ENCODE measurements around the gene FHL1. TPM values are rescaled to one million over a fixed set of nuclear protein-coding genes. Genes with fewer than 3 reads are reported as not detected.

The FHL1 gene
- total and polyA plus RNA-seq, 5 donors = 255 to 871 (median 335) TPM

DNA sequence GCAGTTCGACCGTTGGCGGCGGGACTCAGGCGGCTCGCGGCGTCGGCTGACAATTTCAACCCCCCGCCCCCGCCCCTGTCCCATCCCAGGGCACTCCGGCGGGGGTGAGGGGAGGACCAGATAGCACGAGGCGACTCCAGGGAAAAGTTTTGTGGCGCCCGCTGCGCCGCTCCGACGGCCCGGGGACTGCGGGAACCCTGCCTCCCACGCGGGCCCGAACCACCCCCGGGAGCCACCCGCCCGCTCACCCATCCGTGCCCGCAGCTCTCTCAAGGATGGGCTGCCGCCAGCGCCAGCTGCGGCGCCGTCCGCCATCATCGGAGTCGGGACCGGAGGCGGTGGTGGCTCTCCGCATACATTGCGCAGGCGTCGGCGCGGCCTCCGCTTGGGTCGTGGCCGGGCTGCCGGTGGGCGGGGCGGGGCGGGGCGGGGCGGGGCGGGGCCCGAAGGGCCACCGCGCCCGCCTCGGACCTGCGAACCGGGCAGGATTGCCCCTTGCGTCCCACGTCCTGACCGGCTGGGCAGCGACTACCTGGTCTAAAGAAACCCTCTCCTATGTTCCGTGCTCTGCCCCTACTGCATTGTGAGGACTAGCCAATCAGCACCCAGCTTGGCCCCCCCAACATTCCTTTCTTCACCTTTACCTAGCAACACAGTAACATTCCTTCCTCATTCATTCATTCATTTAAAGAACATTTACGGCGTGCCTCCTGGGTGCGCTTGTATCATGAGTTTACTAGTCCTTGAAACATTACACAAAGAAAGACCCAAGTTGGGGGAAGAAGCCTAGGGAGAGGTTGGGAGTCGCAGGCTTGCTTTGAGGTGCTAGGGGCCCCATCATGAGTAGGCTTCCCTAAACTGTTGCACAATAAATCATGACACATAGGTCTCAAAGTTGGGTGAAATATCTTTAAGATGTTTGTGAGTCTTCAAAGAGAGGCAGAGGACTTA lies 104.0 kb downstream of the FHL1 start, which contains the start of gene MAP7D3:
Gene MAP7D3 (minus strand): TSS at position 360 of the 951 bp plus-strand sequence. CDS start 42 bp downstream, at position 318.
- peak within 1 kb of the TSS; percentile 79 for H3K4me3 ChIP-seq (ENCODE audit: low read length)
- WGBS = 2% methylated on average over 62 of the region's 73 CpGs
- H3K4me1 ChIP-seq (ENCODE audit: control insufficient read depth, insufficient read depth, low read length) = no peaks in the 10 kb centered on the region
- intact Hi-C loops (cut with DNase I) = no loop called here
- peak within 1 kb of the TSS; percentile 82 for H3K27ac ChIP-seq (ENCODE audit: low read length)
- H3K9me3 ChIP-seq (ENCODE audit: control insufficient read depth, low read length) = no peaks in the 10 kb centered on the region
- H3K27me3 ChIP-seq (ENCODE audit: control insufficient read depth, insufficient read depth) = no peaks in the 10 kb centered on the region
- peak; percentile 76 to 90 (median 85) for DNase-seq
- peak; percentile 95 to 96 for ATAC-seq

DNA sequence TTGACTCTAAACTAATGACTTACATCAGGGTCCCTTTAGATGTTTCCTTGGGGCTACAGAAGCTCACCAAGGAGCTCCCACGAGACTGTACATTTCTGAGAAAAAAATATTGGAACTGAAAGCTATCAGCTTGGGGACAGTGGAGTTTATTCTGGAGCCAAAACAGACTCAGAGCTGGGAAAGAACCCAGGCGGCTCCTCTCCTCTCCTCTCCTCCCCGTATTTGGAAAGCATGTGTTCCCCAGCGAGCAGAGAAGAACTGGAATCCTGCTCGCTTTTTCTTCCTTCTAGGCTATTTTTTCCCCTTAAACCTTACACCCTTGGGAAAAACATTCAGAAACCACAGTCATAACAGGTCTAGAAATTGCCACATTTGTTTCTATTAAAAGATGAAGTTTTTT lies 108.2 kb downstream of the FHL1 start:
- Histone ChIP-seq H3K27ac (ENCODE audit: low read length) (no peak overlapping the region), H3K9me3 (ENCODE audit: control insufficient read depth, low read length) (no peaks in the 10 kb centered on the region), H3K4me1 (ENCODE audit: control insufficient read depth, insufficient read depth, low read length) (no peaks in the 10 kb centered on the region), H3K4me3 (ENCODE audit: low read length) (no peak overlapping the region), H3K27me3 (ENCODE audit: control insufficient read depth, insufficient read depth) (no peaks in the 10 kb centered on the region)
- WGBS = 47% methylated on average over 5 of the region's 5 CpGs
- ATAC-seq (peak in 1 of 2 donors; percentile 76), DNase-seq (peak in 1 of 3 donors; percentile 57)
- intact Hi-C loops (cut with DNase I) = no loop called here

DNA sequence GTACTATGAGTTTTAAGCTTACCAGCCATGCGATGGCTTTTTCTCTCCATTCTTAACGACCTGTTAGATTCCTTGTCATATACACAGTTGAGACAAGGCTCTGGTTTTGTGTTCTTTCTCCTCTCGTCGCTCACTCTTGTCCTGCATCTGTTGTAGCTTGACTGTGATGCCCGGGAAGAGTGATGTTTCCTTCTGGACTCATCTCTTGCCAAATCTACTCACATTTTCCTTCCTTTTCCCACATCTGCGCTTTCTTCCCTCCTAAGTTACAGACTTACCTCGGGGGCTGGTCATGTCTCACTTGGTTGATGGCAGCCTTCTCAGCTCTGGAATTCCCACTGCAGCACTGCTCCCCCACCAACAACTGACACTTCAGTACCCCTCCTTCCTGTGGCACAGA lies 108.7 kb downstream of the FHL1 start:
- no peak overlapping the region for H3K4me3 ChIP-seq (ENCODE audit: low read length)
- no peaks in the 10 kb centered on the region for H3K27me3 ChIP-seq (ENCODE audit: control insufficient read depth, insufficient read depth)
- peak in 1 of 2 donors; percentile 9 for ATAC-seq
- intact Hi-C loops (cut with DNase I) = no loop called here
- no peaks in the 10 kb centered on the region for H3K4me1 ChIP-seq (ENCODE audit: control insufficient read depth, insufficient read depth, low read length)
- no peak for DNase-seq
- H3K27ac ChIP-seq (ENCODE audit: low read length) = peak overlapping the region; percentile 52
- 28% methylated on average over 7 of the region's 7 CpGs for WGBS
- H3K9me3 ChIP-seq (ENCODE audit: control insufficient read depth, low read length) = no peaks in the 10 kb centered on the region

DNA sequence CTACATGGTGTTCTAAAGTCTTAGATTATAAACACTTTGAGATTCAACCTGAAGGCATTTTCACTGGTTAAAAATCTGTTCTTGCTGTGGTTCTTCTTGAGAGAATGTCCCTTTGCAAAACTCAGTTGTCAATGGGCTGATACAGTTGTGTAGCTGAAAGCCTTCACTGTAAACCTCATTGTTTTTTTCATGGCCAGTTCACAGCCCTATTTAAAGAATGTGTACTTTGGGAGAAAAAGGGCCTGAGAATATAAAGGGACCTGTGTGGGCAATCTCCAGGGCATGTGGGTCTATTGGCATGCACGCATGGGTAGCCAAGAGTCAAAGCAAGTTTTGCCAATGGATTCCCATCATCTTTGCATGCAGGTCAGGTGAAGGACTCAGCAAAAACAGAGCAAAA lies 111.6 kb downstream of the FHL1 start:
- Histone ChIP-seq H3K4me3 (ENCODE audit: low read length) (no peak overlapping the region), H3K27me3 (ENCODE audit: control insufficient read depth, insufficient read depth) (no peaks in the 10 kb centered on the region), H3K4me1 (ENCODE audit: control insufficient read depth, insufficient read depth, low read length) (peaks cover 2% of the 10 kb centered on the region), H3K27ac (ENCODE audit: low read length) (no peak overlapping the region), H3K9me3 (ENCODE audit: control insufficient read depth, low read length) (no peaks in the 10 kb centered on the region)
- WGBS = 88% methylated on average over 1 of the region's 1 CpG
- intact Hi-C loops (cut with DNase I) = no loop called here
- DNase-seq (no peak), ATAC-seq (no peak)

DNA sequence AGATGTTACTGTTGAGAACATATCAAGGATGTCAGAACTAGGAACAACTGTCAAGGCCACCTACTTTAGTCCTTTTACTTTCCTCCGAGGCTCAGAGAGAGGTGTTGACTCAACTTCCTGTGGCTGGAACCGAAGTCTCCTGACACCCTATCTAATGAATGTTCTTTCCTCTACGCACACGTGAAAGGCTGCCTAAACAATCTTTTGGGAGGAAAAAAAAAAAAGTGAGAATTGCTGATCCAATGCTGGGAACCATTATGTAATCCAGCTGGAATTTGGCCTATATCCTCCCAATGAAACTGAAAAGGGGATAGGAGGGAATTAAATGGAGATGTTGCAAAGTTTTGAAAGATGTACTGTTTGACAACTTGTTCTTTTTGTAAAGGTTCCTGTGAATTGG lies 112.2 kb downstream of the FHL1 start:
- H3K4me3 ChIP-seq (ENCODE audit: low read length) = no peak overlapping the region
- H3K27ac ChIP-seq (ENCODE audit: low read length) = peak overlapping the region; percentile 75
- peaks cover 2% of the 10 kb centered on the region for H3K4me1 ChIP-seq (ENCODE audit: control insufficient read depth, insufficient read depth, low read length)
- no peak for DNase-seq
- no peaks in the 10 kb centered on the region for H3K27me3 ChIP-seq (ENCODE audit: control insufficient read depth, insufficient read depth)
- ATAC-seq = peak; percentile 41 to 84
- 24% methylated on average over 4 of the region's 4 CpGs for WGBS
- intact Hi-C loops (cut with DNase I) = no loop called here
- no peaks in the 10 kb centered on the region for H3K9me3 ChIP-seq (ENCODE audit: control insufficient read depth, low read length)

DNA sequence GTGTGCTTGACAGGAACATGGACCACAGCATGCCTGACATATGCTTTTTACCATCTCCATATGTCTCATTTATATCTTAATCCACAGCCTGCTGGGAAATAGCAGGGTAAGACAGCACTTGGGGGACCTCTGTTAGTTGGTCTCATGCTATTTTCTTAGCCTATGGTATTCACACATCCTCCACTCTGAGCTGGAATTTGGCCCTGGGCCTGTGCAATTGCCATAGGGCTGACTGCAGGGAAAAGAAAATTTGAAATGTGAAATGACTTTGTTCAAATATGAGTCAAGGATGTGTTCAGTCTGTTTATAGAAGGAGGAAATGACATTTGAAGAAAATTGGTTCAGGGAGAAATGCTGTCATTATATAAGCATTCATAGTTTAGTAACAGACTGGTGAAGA lies 113.4 kb downstream of the FHL1 start:
- intact Hi-C loops (cut with DNase I) = no loop called here
- DNase-seq (peak in 1 of 3 donors; percentile 20), ATAC-seq (no peak)
- H3K4me1 ChIP-seq (ENCODE audit: control insufficient read depth, insufficient read depth, low read length) = peaks cover 2% of the 10 kb centered on the region
- H3K27ac ChIP-seq (ENCODE audit: low read length) = no peak overlapping the region
- no peak overlapping the region for H3K4me3 ChIP-seq (ENCODE audit: low read length)
- H3K9me3 ChIP-seq (ENCODE audit: control insufficient read depth, low read length) = no peaks in the 10 kb centered on the region
- H3K27me3 ChIP-seq (ENCODE audit: control insufficient read depth, insufficient read depth) = no peaks in the 10 kb centered on the region

Other genes starting within 250 kb of the FHL1 start
- 10 to 100 TPM; 26.2 to 29.5 (median 26.5) TPM for gene MMGT1, start 173.5 kb upstream of the FHL1 start, total RNA-seq
- gene MMGT1, start 173.5 kb upstream of the FHL1 start, polyA plus RNA-seq = 7.0 TPM
- 10 to 100 TPM; 16.8 to 19.8 (median 18.6) TPM for gene SLC9A6, start 162.1 kb upstream of the FHL1 start, total RNA-seq
- 16.0 TPM for gene SLC9A6, start 162.1 kb upstream of the FHL1 start, polyA plus RNA-seq
- gene MAP7D3, start 103.9 kb downstream of the FHL1 start, total RNA-seq = 10 to 100 TPM in 3 of 4 donors, 1 to 10 TPM in 1; 8.7 to 13.8 (median 12.0) TPM
- 5.9 TPM for gene MAP7D3, start 103.9 kb downstream of the FHL1 start, polyA plus RNA-seq
- not detected for gene ADGRG4, start 153.4 kb downstream of the FHL1 start, total RNA-seq
- gene ADGRG4, start 153.4 kb downstream of the FHL1 start, polyA plus RNA-seq = not detected

Data from right cardiac atrium (tissue), 5 donors.